Measurements from ENCODE around the gene INHBB.

GRCh38 chr2:120383191-120383590, 37.3 kb downstream of the INHBB start:
- no peak for TF ChIP-seq EZH2 (IDR thresholded peaks at IDR 0.05; ENCODE audit: low read length, unreplicated experiment)
- TF ChIP-seq, protein P1, sequence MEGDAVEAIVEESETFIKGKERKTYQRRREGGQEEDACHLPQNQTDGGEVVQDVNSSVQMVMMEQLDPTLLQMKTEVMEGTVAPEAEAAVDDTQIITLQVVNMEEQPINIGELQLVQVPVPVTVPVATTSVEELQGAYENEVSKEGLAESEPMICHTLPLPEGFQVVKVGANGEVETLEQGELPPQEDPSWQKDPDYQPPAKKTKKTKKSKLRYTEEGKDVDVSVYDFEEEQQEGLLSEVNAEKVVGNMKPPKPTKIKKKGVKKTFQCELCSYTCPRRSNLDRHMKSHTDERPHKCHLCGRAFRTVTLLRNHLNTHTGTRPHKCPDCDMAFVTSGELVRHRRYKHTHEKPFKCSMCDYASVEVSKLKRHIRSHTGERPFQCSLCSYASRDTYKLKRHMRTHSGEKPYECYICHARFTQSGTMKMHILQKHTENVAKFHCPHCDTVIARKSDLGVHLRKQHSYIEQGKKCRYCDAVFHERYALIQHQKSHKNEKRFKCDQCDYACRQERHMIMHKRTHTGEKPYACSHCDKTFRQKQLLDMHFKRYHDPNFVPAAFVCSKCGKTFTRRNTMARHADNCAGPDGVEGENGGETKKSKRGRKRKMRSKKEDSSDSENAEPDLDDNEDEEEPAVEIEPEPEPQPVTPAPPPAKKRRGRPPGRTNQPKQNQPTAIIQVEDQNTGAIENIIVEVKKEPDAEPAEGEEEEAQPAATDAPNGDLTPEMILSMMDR (conservative IDR thresholded peaks at IDR 0.05; ENCODE audit: low read depth, low read length), result no peak
